ENCODE data around the gene CLCN1.

GRCh38 chr7:143394777-143395176 lies 78.9 kb downstream of the CLCN1 start:
- TF ChIP-seq POLR2A (IDR thresholded peaks at IDR 0.05; ENCODE audit: extremely low read depth, insufficient read length) (no peak), CTCF (IDR thresholded peaks at IDR 0.05; ENCODE audit: low read depth, low read length) (no peak), MAX (IDR thresholded peaks at IDR 0.05; ENCODE audit: low read depth, low read length) (no peak)
